ENCODE results near the gene RSRP1. TPM values are rescaled to one million over a fixed set of nuclear protein-coding genes. Genes with fewer than 3 reads are reported as not detected.

Gene RSRP1
- total RNA-seq, 4 donors from 2014 or later, result 31.4 to 99.8 (median 51.0) TPM

GRCh38 chr1:25206201-25206600 is 41.1 kb downstream of the RSRP1 start:
- H3K27me3 ChIP-seq, result peaks cover 0 to 34% (median 0%) of the 10 kb centered on the region in 4 donors
- no peak overlapping the region for H3K27ac ChIP-seq
- no peaks in the 10 kb centered on the region for H3K36me3 ChIP-seq
- no peak for DNase-seq
- intact Hi-C loops (cut with DNase I), result no loop called here
- no peak for TF ChIP-seq POLR2A (IDR thresholded peaks at IDR 0.05)
- no peak for TF ChIP-seq CTCF (IDR thresholded peaks at IDR 0.05)
- H3K9me3 ChIP-seq, result no peaks in the 10 kb centered on the region
- no peak overlapping the region for H3K4me3 ChIP-seq
- no peaks in the 10 kb centered on the region for H3K4me1 ChIP-seq
- WGBS, 2 donors, result 82 to 86% methylated on average over 3 to 5 of the region's 5 CpGs

GRCh38 chr1:25205786-25206185 is 41.5 kb downstream of the RSRP1 start:
- H3K27ac ChIP-seq, result no peak overlapping the region
- WGBS, 2 donors, result 76 to 82% methylated on average over 5 of the region's 5 CpGs
- intact Hi-C loops (cut with DNase I), result no loop called here

GRCh38 chr1:25204797-25205480 is 42.3 kb downstream of the RSRP1 start:
- H3K9me3 ChIP-seq, result no peaks in the 10 kb centered on the region
- no peak for DNase-seq

More at GRCh38 chr1:25205786-25206185, 41.5 kb downstream of the RSRP1 start:
- peaks cover 0 to 30% (median 0%) of the 10 kb centered on the region in 4 donors for H3K27me3 ChIP-seq
- TF ChIP-seq POLR2A (IDR thresholded peaks at IDR 0.05), result no peak
- TF ChIP-seq CTCF (IDR thresholded peaks at IDR 0.05), result no peak
- no peaks in the 10 kb centered on the region for H3K36me3 ChIP-seq
- no peak overlapping the region for H3K4me3 ChIP-seq
- no peaks in the 10 kb centered on the region for H3K9me3 ChIP-seq
- no peak for DNase-seq
- H3K4me1 ChIP-seq, result no peaks in the 10 kb centered on the region

GRCh38 chr1:25201006-25201405 is 46.2 kb downstream of the RSRP1 start:
- Histone ChIP-seq H3K4me1 (peaks cover 0 to 23% (median 10%) of the 10 kb centered on the region in 3 donors), H3K36me3 (no peaks in the 10 kb centered on the region), H3K9me3 (no peaks in the 10 kb centered on the region), H3K27me3 (peaks cover 0 to 11% (median 0%) of the 10 kb centered on the region in 4 donors), H3K27ac (no peak overlapping the region), H3K4me3 (no peak overlapping the region)
- WGBS, 2 donors, result 74 to 79% methylated on average over 7 of the region's 7 CpGs
- intact Hi-C loops (cut with DNase I), result loop anchor here (5.0 kb wide), 1 partner anchor 354 kb away; no protein-coding TSS in a partner anchor
- no peak for DNase-seq
- TF ChIP-seq CTCF (IDR thresholded peaks at IDR 0.05) (no peak), POLR2A (IDR thresholded peaks at IDR 0.05) (no peak)

More at GRCh38 chr1:25204797-25205480, 42.3 kb downstream of the RSRP1 start:
- 54 to 57% methylated on average over 9 of the region's 9 CpGs for WGBS, 2 donors
- H3K4me3 ChIP-seq, result no peak overlapping the region
- intact Hi-C loops (cut with DNase I), result loop anchor here (5.0 kb wide), 1 partner anchor 358 kb away; no protein-coding TSS in a partner anchor
- no peak overlapping the region for H3K27ac ChIP-seq
- H3K4me1 ChIP-seq, result no peaks in the 10 kb centered on the region
- TF ChIP-seq CTCF (IDR thresholded peaks at IDR 0.05) (peak; percentile 51 to 82 (median 65)), POLR2A (IDR thresholded peaks at IDR 0.05) (no peak)
- H3K36me3 ChIP-seq, result no peaks in the 10 kb centered on the region
- peaks cover 0 to 22% (median 0%) of the 10 kb centered on the region in 4 donors for H3K27me3 ChIP-seq

- H3K27me3 ChIP-seq, result peaks cover 0 to 2% (median 0%) of the 10 kb centered on the region in 4 donors
- intact Hi-C loops (cut with DNase I), result loop anchor here (5.0 kb wide), 1 partner anchor 353 kb away; no protein-coding TSS in a partner anchor
- H3K9me3 ChIP-seq, result no peaks in the 10 kb centered on the region
- peaks cover 3 to 33% (median 10%) of the 10 kb centered on the region in 3 donors for H3K4me1 ChIP-seq
- TF ChIP-seq POLR2A (IDR thresholded peaks at IDR 0.05) (no peak), CTCF (IDR thresholded peaks at IDR 0.05) (no peak)
- no peaks in the 10 kb centered on the region for H3K36me3 ChIP-seq
- H3K27ac ChIP-seq, result peak overlapping the region in 1 of 4 donors; percentile 14
- DNase-seq, result no peak
- H3K4me3 ChIP-seq, result no peak overlapping the region
- WGBS, 2 donors, result 75 to 87% methylated on average over 9 to 13 of the region's 20 CpGs
Observed at GRCh38 chr1:25199819-25200620, 47.2 kb downstream of the RSRP1 start.

Measured in esophagus squamous epithelium (tissue), 5 donors.